ENCODE results near the gene MBD3.

DNA sequence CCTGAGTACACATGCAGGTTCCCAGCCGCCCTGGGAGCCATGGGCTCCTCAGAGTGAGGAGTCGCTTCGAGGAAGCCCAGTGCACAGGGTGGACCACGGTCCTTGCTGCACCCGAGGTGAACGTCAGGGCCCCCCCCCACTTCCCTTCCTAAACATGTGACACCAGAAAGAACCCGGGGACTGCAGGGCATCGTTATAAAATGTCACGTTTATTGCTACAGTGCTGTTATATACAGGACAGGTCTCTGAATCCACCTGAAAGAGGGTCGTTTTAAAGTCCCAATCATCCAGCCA, 16.4 kb upstream of the MBD3 start:
- TF ChIP-seq CTCF (IDR thresholded peaks at IDR 0.05; ENCODE audit: insufficient read depth, low read depth, low read length) (no peak), EZH2 (IDR thresholded peaks at IDR 0.05; ENCODE audit: insufficient read depth, low read length) (no peak)

Measured in astrocyte (in vitro differentiated cells and primary cell).